HepG2 (cell line): Measurements from ENCODE around the gene FGD4. TPM values are rescaled to one million over a fixed set of nuclear protein-coding genes. Genes with fewer than 3 reads are reported as not detected.

Experiments
- ATAC-seq: fragments of 200-7000 bp; cut with Tn5 transposase; 3 replicates; pipeline ENCODE4 v1.9.1; 2020; ENCODE audit warnings: mild to moderate bottlenecking, moderate library complexity
- BruUV-seq: library from RNA; stranded (reverse); fragments of 400-500 nt; replicated peaks from 2 replicates; lab custom pipeline; 2021; lab: Mats Ljungman, UMichigan
- CTCF ChIA-PET: fragments of 300-600 bp; formaldehyde crosslinking; extraction: SDS; loops from one replicate; lab custom pipeline; 2021; ENCODE audit warnings: low total read pairs, inconsistent platforms, low intra/inter-chr PET ratio; lab: Yijun Ruan, JAX
- POLR2A ChIA-PET: fragments of 350-600 bp; sonication (Branson Sonifier 250); formaldehyde crosslinking; loops from one replicate; lab custom pipeline; 2020; ENCODE audit warnings: antibody characterized with exemption, inconsistent platforms; lab: Yijun Ruan, JAX
- DNase-seq: peaks from one replicate; pipeline ENCODE4 v3.0.0-alpha.2; 2015; ENCODE audit warnings: low spot score
- FAIRE-seq: peaks from 3 replicates; lab custom pipeline; 2011; peaks lifted over from hg19 to GRCh38; lab: Jason Lieb, UNC
- H2AFZ ChIP-seq: one replicate; pipeline ENCODE4 v1.6.1; 2011; ENCODE audit warnings: low read length, inconsistent platforms
- H3K27ac ChIP-seq: fragments of 300-600 bp; 3 replicates; pipeline ENCODE4 v1.8.0; 2011; ENCODE audit warnings: mixed run types, mild to moderate bottlenecking, mixed read lengths, low read length, inconsistent platforms; ENCODE audit not compliant: insufficient read depth; ENCODE audit errors: extremely low read length
- H3K27me3 ChIP-seq, 2 experiments: fragments of 200-600 bp in 1 of 2; 2 replicates in 1 of 2; 3 replicates in 1 of 2; pipeline versions ENCODE4 v1.6.0 to v1.8.0; 2011; ENCODE audit warnings: low read length in 2 of 2, mild to moderate bottlenecking in 2 of 2, moderate library complexity in 2 of 2, inconsistent platforms in 1 of 2; ENCODE audit not compliant: insufficient read depth in 2 of 2, control insufficient read depth in 1 of 2
- H3K36me3 ChIP-seq, 2 experiments: fragments of 200-600 bp in 1 of 2; replicated peaks in 1 of 2; 2 replicates in 1 of 2; 3 replicates in 1 of 2; pipeline versions ENCODE4 v1.5.1 to v1.8.0; 2011; ENCODE audit warnings: low read length in 2 of 2, inconsistent platforms in 1 of 2; ENCODE audit not compliant: insufficient read depth in 2 of 2, control insufficient read depth in 1 of 2
- H3K4me1 ChIP-seq: 2 replicates; pipeline ENCODE4 v1.5.1; 2012; ENCODE audit warnings: low read length, inconsistent platforms; ENCODE audit not compliant: insufficient read depth
- H3K4me2 ChIP-seq: 2 replicates; pipeline ENCODE4 v1.6.0; 2011; ENCODE audit warnings: low read depth, low read length, inconsistent platforms
- H3K4me3 ChIP-seq, 3 experiments: fragments of 200-600 bp in 1 of 3; sonication (generic), shearing (Covaris generic) in 1 of 3; replicated peaks in 1 of 3; 2 replicates each; pipeline ENCODE4 v1.5.1; 2011 to 2016; ENCODE audit warnings: low read length in 3 of 3, inconsistent platforms in 2 of 3, low read depth in 2 of 3, mild to moderate bottlenecking in 2 of 3, control low read depth in 1 of 3, mixed read lengths in 1 of 3; ENCODE audit not compliant: insufficient read depth in 1 of 3
- H3K79me2 ChIP-seq: one replicate; pipeline ENCODE4 v1.6.1; 2011; ENCODE audit warnings: low read length, inconsistent platforms; ENCODE audit not compliant: insufficient read depth
- H3K9ac ChIP-seq: 2 replicates; pipeline ENCODE4 v1.6.0; 2011; ENCODE audit warnings: mild to moderate bottlenecking, low read depth, low read length, inconsistent platforms; ENCODE audit not compliant: insufficient read depth
- H3K9me3 ChIP-seq: 2 replicates; pipeline ENCODE4 v1.5.1; 2012; ENCODE audit warnings: mild to moderate bottlenecking, low read length
- H4K20me1 ChIP-seq: 2 replicates; pipeline ENCODE4 v1.6.0; 2011; ENCODE audit warnings: inconsistent platforms, mild to moderate bottlenecking, low read length, moderate library complexity; ENCODE audit not compliant: insufficient read depth
- BHLHE40 ChIP-seq: IDR thresholded peaks from 2 replicates; pipeline ENCODE4 v1.6.1; 2011; ENCODE audit warnings: low read length, improper control_type of control experiment
- CSRNP2 ChIP-seq: sonication (generic); formaldehyde crosslinking; conservative IDR thresholded peaks from 2 replicates; pipeline ENCODE4 v1.8.0; 2022; ENCODE audit warnings: low read depth, missing genetic modification reagents
- FOXP1 ChIP-seq, 2 experiments: fragments of 450-650 bp in 1 of 2; IDR thresholded peaks; 2 replicates each; pipeline ENCODE4 v1.6.1; 2017 to 2018; ENCODE audit warnings: antibody characterized with exemption in 1 of 2
- HNRNPL ChIP-seq: fragments of 200-400 bp; formaldehyde crosslinking; IDR thresholded peaks from 2 replicates; pipeline ENCODE4 v1.6.1; 2017; ENCODE audit warnings: mild to moderate bottlenecking, low read depth, low read length
- JARID2 ChIP-seq: sonication (generic); formaldehyde crosslinking; IDR thresholded peaks from 2 replicates; pipeline ENCODE4 v1.8.1; 2023; ENCODE audit warnings: missing genetic modification reagents, inconsistent platforms; ENCODE audit not compliant: insufficient replicate concordance
- LCORL ChIP-seq, 2 experiments: fragments of 450-650 bp in 1 of 2; sonication (generic) in 1 of 2; formaldehyde crosslinking in 1 of 2; IDR thresholded peaks; 2 replicates each; pipeline versions ENCODE4 v1.5.0 to v1.6.1; 2017 to 2020; ENCODE audit warnings: antibody characterized with exemption in 1 of 2, missing genetic modification reagents in 1 of 2
- ZBTB14 ChIP-seq: sonication (generic); formaldehyde crosslinking; IDR thresholded peaks from 2 replicates; pipeline ENCODE4 v1.4.0; 2020; ENCODE audit warnings: missing genetic modification reagents
- ZNF703 ChIP-seq: sonication (generic); formaldehyde crosslinking; IDR thresholded peaks from 2 replicates; pipeline ENCODE4 v1.5.1; 2020; ENCODE audit warnings: missing genetic modification reagents, mild to moderate bottlenecking, moderate library complexity, borderline replicate concordance
- WGBS: methylation state at CpG from one replicate; pipeline ENCODE4 v1.1.6; 2017; ENCODE audit warnings: low lambda C conversion rate; 5-methylcytosine and 5-hydroxymethylcytosine counted together
- in situ Hi-C: cut with HindIII; loops from 2 replicates; pipeline ENCODE4 v1.10.0; 2017; ENCODE audit warnings: low pct_unique_long_range_greater_than_20kb; ENCODE audit not compliant: extremely low pct_ligation_motif_present
- intact Hi-C: fragments of 100-400 bp; cut with micrococcal nuclease; formaldehyde crosslinking; loops from one replicate; pipeline ENCODE4 v1.10.0; 2022; ENCODE audit not compliant: unreplicated experiment
- polyA plus RNA-seq, 8 experiments: library from polyadenylated mRNA; depleted of rRNA in 3 of 8; stranded (reverse) in 7 of 8; unstranded in 1 of 8; fragments of >200 nt; fragmentation: Illumina TruSeq in 4 of 8; extraction: Trizol in 4 of 8; gene quantifications; 2 replicates each; pipeline versions ENCODE4 v1.2.1 to v1.2.3, GENCODE V29; 2011 to 2016; ENCODE audit warnings: low read depth in 4 of 8, missing spikeins in 1 of 8, mixed read lengths in 1 of 8; ENCODE audit not compliant: insufficient read depth in 1 of 8
- total RNA-seq, 5 experiments: library from RNA; depleted of rRNA; stranded (reverse); fragments of >200 nt; fragmentation: Illumina TruSeq; extraction: Trizol; gene quantifications; 2 replicates each; pipeline ENCODE4 v1.2.3, GENCODE V29; 2016; ENCODE audit warnings: low read depth in 1 of 5

The FGD4 gene
- total and polyA plus RNA-seq, 2 of the 13 experiments (the other 11 are each of a cell fraction or from before 2014, with no cell fraction given): 4.6 to 6.6 TPM

- in situ Hi-C loops: no loop called here
- intact Hi-C loops: no loop called here
- POLR2A ChIA-PET: no interaction called here
- Histone ChIP-seq H3K9me3 (no peaks in the 10 kb centered on the region), H3K27ac (no peak overlapping the region)
- no peak for ATAC-seq
- no peak for TF ChIP-seq FOXP1 (IDR thresholded peaks at IDR 0.05)
- TF ChIP-seq FOXP1 (CRISPR knock-in tag; IDR thresholded peaks at IDR 0.05): no peak
- no peak for TF ChIP-seq BHLHE40
- no peak for TF ChIP-seq ZBTB14 (CRISPR knock-in tag)
- no peak for TF ChIP-seq JARID2 (CRISPR knock-in tag)
- TF ChIP-seq HNRNPL: no peak
- no peak for TF ChIP-seq ZNF703 (CRISPR knock-in tag)
- TF ChIP-seq CSRNP2 (CRISPR knock-in tag): no peak
- TF ChIP-seq LCORL (IDR thresholded peaks at IDR 0.05): no peak
- TF ChIP-seq LCORL (CRISPR knock-in tag; IDR thresholded peaks at IDR 0.05): no peak
- TF ChIP-seq, all 625 proteins: peak for 0
- FAIRE-seq (no peak), DNase-seq (no peak)
- Histone ChIP-seq H3K4me1 (peaks cover 10% of the 10 kb centered on the region), H2AFZ (no peak overlapping the region), H3K9ac (no peak overlapping the region), H4K20me1 (no peaks in the 10 kb centered on the region), H3K79me2 (no peaks in the 10 kb centered on the region), H3K4me2 (no peak overlapping the region), H3K36me3 (peaks cover 3 to 43% of the 10 kb centered on the region in 2 experiments), H3K27me3 (no peaks in the 10 kb centered on the region), H3K4me3 (no peak overlapping the region)
- no TSS peak for BruUV-seq
- WGBS: 98% methylated on average over 2 of the region's 2 CpGs
- CTCF ChIA-PET: no interaction called here
Measured at GRCh38 chr12:32606443-32606842, 207.1 kb downstream of the FGD4 start.
